ENCODE data around the gene DGKA.

- TF ChIP-seq CTCF (IDR thresholded peaks at IDR 0.05; ENCODE audit: low read depth, low read length) (no peak), EZH2phosphoT487 (IDR thresholded peaks at IDR 0.05; ENCODE audit: low read depth) (no peak)
Measured at GRCh38 chr12:55942055-55942454, 11.1 kb downstream of the DGKA start.

Data from OCI-LY3 (cell line).